GM19467 (cell line): ENCODE data around the gene SLC25A1.

ENCODE experiments used
- ATAC-seq: cut with Tn5 transposase; IDR thresholded peaks from one replicate; pipeline ENCODE4 v1.9.1; 2021; ENCODE audit warnings: mild to moderate bottlenecking, moderate library complexity; ENCODE audit not compliant: unreplicated experiment

The SLC25A1 gene

GRCh38 chr22:19143967-19144400 is 34.6 kb downstream of the SLC25A1 start:
- no peak for ATAC-seq

- no peak for ATAC-seq
These were observed 35.3 kb downstream of the SLC25A1 start for GRCh38 chr22:19143212-19143611.

- no peak for ATAC-seq
These were observed 36.1 kb downstream of the SLC25A1 start for GRCh38 chr22:19142394-19142793.

- ATAC-seq, result no peak
These were observed 38.6 kb downstream of the SLC25A1 start for GRCh38 chr22:19139974-19140373.

- ATAC-seq, result no peak
These were observed 39.6 kb downstream of the SLC25A1 start for GRCh38 chr22:19139001-19139356.

- ATAC-seq, result no peak
These were observed 40.1 kb downstream of the SLC25A1 start for GRCh38 chr22:19138217-19139000.

GRCh38 chr22:19137384-19138216 is 40.9 kb downstream of the SLC25A1 start:
- no peak for ATAC-seq

DNA sequence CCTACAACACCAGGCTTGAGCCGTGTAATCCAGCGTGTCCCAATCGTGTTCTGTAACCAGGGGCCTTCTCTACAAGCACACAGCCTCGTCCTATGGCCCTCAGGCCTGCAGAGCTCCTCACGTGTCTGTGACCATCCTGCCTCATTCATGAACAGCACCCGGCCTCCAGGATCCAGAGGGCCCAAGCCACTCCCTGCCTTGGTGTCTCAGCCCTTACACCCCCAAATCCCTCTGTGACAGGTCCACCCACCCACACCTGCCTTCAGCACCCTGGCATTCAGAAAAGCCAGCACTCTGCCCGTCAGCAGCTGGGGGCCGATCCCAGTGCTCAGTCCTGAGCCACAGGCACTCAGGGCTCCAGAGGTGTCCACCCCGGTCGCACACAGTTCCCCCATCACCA is 41.6 kb downstream of the SLC25A1 start:
- ATAC-seq, result no peak

- ATAC-seq, result no peak
These were observed 43.7 kb downstream of the SLC25A1 start for GRCh38 chr22:19134874-19135273.

DNA sequence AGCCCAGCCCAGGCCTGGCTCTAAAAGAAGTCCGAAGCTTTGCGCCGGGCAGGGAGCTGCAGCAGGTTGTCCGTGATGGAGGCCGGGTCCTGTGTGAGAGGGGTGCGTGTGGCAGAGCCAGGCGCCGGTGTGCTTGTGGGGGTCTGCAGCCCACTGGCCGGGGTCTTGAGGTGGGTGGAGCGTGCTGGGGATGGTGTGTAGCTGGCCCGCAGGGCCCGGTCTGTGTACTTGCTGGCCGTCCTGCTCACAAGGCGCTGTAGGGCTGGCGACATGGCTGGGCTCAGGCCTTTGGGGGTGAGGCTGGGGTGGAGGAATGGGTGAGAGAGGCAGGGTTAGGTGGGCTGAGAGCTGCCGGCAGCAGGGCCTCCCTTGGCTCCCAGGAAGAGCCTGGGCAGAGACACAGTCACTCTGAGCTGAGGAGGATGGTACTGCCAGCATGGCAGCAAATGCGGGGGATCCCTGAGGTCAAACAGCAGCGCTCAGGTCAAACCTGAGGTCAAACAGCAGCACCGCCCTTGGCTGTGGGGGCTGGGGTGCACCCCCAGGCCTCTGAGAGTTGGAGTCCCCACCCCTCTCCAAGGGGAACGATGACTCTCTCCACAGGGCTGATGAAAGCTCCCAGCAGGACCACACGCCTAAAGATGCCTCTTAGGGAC is 44.2 kb downstream of the SLC25A1 start:
- ATAC-seq, result no peak

DNA sequence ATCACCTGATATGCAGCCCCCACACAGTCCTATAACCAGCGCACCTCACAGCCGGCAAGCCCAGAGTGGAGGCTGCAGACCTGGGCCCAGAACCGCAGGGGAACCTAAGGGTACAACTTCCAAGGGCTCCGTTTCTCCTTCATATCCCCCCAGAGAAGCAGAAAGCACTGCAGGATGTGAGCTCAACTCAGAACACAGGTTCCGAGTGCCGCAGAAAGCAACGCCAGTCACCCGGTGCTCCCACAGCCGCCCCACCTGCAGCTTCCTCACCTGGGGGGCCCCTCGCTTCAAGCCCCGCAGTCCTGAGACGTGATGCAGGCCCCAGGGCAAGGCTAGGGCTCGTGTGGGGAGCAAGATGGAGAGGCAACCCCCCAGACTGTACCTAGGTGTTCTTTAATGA is 45.0 kb downstream of the SLC25A1 start:
- ATAC-seq, result no peak

GRCh38 chr22:19132693-19133400 is 45.7 kb downstream of the SLC25A1 start:
- no peak for ATAC-seq

DNA sequence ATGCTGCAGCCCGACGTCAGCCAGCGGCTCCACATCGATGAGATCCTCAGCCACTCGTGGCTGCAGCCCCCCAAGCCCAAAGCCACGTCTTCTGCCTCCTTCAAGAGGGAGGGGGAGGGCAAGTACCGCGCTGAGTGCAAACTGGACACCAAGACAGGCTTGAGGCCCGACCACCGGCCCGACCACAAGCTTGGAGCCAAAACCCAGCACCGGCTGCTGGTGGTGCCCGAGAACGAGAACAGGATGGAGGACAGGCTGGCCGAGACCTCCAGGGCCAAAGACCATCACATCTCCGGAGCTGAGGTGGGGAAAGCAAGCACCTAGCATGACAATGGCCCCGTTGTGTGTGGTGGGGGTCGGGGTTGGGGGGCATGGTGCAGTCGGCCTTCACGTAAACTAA is 46.4 kb downstream of the SLC25A1 start:
- no peak for ATAC-seq

GRCh38 chr22:19131685-19132015 is 46.9 kb downstream of the SLC25A1 start:
- ATAC-seq, result no peak

GRCh38 chr22:19130959-19131684 is 47.4 kb downstream of the SLC25A1 start, which contains the start of gene TSSK2:
TSSK2 (plus strand) TSS chr22:19131308; CDS start chr22:19131400, 92 bp downstream.
- ATAC-seq, result no peak

GRCh38 chr22:19129871-19130270 is 48.7 kb downstream of the SLC25A1 start:
- no peak for ATAC-seq

DNA sequence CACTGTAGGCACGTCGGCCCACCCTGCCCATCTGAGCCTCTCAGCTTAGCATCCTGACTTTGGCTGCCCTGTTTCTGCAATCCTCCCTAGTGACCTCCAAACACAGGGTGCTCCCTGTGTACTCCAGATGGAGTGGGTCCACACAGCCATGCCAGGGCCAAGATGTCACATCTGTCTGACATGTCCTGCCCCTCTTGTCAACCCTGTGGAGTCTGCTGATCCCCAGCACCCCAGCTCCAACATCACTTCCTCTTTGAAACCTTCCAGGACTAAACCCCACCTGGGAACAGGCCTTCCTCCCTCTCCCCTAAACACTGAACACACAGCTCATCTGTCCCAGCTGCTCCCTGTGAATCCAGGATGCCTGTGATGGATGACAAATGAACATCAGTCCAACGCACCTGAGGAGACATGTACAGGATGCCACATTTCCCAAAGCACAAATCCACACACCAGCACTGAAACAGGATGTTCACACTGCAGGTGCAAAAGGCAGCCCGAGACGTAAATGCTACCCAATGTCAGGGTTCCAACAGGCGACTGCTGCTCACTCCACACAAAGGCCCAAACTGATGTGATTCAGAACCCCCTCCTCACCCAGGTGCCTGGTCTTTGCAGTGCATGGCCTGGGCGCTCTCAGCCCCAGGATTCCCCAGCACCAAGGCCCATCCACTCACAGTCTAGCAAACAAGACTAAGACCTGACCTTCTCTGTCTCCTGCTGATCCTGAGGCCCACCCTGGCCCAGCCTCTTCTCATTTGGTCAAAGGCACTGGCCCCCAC is 49.4 kb downstream of the SLC25A1 start:
- ATAC-seq, result no peak

- ATAC-seq, result no peak
These were observed 50.5 kb downstream of the SLC25A1 start for GRCh38 chr22:19128009-19128401.

DNA sequence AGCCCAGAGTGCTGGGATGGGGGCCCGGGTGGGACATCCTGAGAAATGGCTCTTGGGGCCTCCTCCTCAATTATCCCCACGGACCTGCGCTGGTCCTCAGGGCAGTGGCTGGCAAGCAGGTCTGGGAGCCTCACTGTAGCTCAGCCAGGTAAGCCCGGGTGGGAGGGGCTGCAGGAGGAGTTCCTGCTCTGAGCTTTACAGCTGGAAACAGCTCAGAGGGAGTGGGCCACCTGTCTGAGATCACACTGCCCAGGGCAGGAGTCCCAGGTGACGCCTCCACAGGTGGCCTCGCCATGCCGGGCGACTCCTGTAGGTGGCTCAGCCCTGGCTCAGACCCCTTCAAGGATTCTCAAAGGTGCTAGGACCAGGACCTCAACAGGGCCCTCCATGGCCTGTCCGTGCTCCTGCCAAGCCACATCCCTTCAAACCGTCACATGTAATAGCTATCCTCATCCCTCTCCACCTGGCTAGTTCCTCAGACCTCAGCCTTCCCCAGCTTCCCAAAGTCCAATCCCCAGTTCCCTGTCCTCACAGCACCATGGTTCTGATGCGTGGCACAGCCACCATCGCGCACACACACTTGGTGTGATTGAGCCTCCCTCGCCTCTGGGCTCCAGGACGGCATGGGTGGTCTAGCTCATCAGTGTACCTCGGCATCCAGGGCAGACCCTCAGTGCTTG is 51.1 kb downstream of the SLC25A1 start:
- no peak for ATAC-seq
